ENCODE data around the gene RTKN.
A peak's percentile ranks its signal among the peaks of the same experiment; 100 is the strongest.
"Not testable (repeated sequence)": the region's sequence is repeated elsewhere in the genome, so short reads cannot be mapped to it uniquely, and the experiment has no call there.

Gene RTKN, protein sequence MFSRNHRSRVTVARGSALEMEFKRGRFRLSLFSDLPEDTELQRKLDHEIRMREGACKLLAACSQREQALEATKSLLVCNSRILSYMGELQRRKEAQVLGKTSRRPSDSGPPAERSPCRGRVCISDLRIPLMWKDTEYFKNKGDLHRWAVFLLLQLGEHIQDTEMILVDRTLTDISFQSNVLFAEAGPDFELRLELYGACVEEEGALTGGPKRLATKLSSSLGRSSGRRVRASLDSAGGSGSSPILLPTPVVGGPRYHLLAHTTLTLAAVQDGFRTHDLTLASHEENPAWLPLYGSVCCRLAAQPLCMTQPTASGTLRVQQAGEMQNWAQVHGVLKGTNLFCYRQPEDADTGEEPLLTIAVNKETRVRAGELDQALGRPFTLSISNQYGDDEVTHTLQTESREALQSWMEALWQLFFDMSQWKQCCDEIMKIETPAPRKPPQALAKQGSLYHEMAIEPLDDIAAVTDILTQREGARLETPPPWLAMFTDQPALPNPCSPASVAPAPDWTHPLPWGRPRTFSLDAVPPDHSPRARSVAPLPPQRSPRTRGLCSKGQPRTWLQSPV

DNA sequence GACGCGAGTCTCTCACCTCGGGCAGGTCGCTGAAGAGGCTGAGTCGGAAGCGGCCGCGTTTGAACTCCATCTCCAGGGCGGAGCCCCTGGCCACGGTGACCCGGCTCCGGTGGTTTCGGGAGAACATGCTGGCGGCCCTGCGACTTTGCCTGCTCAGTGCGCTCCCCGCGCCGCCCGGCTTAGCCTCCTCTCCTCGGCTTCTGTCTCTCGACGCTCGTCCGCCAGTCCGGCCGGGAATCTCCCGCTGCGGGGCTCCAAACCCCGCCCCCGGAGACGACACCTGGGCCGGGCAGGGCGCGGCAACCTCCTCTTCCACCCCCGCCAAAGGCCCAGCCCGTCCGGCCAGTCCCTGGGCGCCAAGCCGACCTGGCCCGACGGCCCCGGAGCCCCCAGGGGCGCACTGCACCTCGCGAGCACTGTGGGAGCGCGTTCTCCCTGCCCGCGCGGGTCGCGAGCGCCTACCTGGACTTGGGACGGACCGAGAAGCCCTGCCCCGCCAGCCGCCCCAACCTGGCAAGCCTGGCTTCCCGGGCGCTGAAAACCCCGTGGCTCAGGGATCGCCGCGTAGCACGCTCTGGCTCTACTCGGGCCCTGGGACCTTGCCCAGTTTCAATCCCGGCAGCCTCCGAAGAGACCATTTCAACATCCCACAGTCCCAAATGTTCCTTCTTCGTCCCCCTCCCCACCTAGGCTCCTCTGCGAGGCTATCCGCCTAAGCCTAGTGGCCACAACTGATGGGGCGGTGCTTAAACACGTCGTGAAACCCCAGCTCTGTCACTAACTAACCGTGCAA, at the start of gene RTKN:
Gene RTKN, minus strand, starts transcription at position 248 of the 793 bp plus-strand sequence. Its CDS starts 121 bp downstream, at position 127.
- DNase-seq: no peak

DNA sequence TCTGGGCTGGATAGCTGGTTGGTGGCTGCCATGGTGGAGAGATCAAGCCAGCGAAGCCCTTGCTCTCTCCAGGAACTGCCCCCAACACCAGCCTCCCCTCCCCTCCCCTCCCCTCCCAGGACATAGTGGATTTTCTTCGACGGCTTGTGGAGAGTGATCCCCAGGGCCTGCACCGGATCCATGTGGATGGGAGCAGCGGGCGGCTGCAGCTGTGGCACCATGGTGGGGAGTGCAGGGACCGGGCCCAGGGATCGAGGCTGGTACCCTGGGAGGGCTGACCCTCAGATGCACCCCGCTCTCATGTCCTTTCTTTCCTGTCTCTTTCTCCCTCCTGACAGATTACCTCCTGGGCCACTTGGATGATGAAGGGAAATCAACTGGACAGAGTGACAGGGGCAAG, 48.2 kb upstream of the RTKN start:
- no peak for DNase-seq

DNA sequence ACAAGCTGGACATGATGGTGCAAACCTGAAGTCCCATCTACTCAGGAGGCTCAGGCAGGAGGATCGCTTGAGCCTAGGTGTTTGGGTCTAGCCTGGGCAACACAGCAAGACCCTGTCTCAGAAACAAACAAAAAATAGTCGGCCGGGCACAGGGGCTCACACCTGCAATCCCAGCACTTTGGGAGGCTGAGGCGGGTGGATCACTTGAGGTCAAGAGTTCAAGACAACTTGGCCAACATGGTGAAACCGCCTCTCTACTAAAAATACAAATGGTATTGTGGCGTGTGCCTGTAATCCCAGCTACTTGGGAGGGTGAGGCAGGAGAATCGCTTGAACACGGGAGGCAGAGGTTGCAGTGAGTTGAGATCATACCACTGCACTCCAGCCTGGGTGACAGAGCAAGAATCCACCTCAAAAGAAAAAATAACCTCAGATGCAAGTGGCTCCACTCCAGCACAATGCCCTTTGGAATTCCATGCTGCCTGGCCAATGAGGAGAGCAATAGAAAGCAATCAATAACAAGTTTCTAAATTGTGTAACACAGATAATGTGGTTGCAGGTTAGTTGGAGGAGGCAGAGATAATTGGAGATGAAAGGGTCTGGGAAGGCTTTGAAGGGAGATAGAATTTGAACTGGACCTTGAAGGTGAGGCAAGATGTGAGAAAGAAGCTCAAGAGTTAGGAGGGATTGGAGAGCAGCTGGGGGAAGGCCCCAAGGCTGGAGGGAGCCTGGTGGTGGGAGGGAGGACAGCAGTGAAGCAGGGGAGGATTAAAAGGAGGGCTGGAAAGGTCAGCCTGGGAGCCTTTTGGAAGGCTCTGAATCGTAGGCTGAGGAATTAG, 47.1 kb upstream of the RTKN start:
- no peak for DNase-seq

DNA sequence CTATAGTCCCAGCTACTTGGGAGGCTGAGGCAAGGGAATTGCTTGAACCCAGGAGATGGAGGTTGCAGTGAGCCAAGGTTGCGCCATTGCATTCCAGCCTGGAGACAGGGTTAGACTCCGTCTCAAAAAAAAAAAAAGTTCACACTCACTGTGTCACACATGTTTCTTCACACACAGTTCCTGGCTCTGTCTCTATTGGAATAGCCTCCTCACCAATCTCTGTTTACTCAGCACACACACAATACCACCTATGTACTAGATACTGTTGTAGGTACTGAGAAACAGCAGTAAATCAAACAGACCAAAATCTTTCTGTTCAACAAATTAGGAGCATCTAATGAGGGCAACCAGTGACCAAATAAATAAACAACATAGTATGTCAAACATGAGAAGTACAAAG, 44.4 kb upstream of the RTKN start:
- DNase-seq: no peak

DNA sequence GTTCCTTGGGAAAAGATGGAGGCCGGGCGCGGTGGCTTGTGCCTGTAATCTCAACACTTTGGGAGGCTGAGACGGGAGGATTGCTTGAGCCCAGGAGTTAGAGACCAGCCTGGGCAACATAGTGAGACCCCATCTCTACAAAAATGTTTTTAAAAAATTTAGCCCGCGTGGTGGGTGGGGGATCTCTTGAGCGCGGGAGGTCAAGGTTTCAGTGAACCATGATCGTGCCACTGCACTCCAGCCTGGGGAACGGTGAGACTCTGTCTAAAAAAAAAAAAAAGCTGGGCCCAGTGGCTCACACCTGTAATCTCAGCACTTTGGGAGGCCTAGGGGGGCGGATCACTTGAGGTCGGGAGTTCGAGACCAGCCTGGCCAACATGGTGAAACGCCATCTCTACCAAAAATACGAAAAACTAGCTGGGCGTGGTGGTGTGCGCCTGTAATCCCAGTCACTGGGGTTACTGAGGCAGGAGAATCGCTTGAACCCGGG, 42.0 kb upstream of the RTKN start:
- not testable (repeated sequence) for DNase-seq

DNA sequence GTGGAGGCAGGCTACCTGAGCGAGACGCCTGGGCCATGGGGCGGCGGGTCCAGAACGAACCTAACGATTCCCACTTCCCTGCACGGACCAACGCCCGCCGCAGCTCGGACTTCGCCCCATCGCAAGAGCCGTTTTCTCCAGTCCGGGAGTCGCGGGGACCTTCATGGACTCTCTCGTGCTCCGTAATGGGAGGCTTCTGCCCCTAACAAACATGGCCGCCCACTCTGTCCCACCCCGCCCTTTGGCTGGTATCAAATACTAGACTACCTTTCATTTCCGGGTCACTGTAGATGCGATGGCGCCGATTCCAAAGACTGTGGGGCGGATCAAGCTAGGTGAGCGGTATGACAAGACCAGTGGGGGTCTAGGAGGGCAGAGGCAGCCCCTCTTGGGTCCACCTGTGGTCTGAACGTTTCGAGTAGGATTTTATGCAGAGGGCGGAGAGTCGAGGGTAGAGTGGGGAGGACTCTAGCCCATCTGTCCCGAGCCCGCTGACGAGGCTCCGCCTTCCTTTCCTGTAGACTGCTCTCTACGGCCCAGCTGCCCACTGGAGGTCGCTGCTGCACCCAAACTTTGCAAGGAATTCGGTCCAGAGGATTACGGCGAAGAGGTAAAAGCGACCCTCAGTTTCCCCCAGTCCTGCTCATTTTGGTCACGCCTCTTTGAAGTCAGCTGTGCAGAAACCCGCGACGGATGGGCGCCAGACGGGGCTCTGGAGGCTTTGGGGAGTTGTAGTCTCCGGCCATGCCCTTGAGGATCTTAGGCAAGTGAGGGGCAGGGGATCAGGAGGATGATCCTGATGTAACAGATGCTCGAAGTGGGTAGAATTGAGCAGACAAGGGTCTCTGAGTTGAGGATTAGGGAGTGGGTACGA, 41.3 kb upstream of the RTKN start, which contains the start of the genes CCDC142 and TTC31:
Gene CCDC142, minus strand, starts transcription at position 198 of the 874 bp plus-strand sequence. Its CDS starts 161 bp downstream, at position 37.
Gene TTC31, plus strand, starts transcription at position 281 of the 874 bp plus-strand sequence. Its CDS starts 15 bp downstream, at position 296.
- DNase-seq: peak; percentile 90

DNA sequence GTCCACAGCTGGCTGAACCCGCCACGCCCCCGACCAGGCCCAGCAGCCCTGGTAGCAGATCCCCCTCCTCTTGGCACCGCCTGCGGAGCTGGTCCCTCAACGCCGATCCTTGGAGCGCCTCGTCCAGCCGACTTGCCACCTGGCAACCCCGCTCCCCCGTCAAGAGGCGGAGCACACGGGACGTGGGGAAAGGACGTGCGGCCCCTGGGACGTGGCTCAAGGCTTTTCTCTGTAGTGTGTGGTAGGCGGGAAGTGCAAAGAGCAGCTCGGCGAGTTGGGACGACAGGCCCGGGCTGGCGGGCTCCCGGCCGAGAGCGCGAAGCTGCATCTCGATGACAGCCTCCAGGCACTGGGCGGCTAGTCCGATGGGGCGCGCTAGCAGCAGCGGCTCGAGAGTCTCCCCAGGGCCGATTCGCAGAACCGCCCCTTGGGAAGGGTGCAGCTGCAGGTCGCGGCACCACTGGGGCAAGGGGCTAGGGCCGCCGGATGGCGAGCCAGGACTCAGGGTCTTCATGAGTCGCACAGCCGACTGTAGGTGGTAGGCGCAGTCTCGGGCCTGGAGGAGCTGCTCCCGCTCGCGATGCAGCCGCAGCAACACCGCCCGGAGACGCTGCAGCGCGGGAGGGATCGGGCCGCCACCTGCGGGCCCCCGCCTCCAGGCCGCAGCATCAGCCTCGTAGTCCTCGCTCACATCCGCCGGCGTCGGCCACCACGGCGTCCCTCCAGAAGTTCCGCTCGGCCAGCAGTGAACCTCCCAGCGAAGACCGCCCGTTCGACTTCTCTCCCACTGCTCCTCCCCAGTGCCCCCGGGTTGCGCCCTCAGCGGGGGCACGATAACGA, 40.4 kb upstream of the RTKN start:
- no peak for DNase-seq

DNA sequence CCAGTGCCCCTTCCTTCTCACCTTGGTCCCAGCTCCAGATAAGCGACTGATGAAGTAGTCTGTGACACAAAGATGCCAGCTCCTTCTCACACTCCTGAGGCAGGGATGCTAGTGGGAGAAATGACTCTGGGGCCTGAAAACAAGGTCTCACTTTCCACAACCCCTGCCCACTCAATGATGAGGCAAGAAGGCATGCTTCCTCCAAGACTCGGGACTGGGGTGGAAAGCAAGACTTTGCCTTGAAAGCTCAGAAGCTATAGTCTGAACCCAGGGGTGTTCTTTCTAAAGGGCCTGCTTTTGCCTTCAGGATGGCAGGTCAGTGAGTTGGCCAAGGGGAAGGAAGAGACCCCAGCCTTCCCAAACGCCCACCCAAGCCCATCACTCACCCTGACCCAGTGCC, 39.7 kb upstream of the RTKN start:
- no peak for DNase-seq

DNA sequence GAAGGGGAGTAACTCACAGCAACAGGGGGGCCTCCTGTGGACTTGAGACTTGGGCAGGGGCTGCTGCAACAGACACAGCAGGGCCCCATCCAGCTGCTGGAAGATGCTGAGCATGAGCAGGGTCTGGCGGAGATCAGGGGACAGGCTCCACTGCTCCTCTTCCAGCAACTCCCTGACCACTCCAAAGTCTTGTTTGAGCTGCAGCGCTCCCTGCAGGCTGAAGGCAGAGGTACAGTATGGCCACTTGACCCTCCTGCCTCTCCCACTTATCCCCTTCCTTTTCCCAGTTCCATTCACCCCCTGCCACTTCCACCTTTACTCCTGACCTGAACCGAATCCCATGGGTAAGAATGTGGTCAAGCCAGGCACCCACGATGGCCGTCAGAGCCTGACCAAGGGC, 33.2 kb upstream of the RTKN start:
- no peak for DNase-seq

DNA sequence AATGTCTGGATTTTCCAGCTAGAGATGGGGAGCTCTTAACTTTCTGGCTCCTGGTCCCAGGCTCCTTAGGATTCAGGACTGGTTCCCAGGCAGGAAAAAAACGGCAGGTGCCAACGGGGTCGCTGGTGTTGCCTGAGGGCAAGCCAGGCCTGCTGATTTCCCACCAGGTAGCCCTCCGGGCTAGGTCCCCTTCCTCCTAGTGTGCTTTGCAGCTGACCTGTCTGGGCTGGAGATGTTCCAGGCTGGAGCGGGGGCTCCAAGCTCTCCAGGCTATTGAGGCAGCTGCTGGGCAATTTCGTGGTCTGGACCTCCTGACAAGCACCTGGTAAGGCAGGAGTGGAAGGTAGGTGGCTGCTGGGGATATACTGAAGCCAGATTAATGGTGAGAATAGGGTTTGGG, 32.7 kb upstream of the RTKN start:
- DNase-seq: no peak

DNA sequence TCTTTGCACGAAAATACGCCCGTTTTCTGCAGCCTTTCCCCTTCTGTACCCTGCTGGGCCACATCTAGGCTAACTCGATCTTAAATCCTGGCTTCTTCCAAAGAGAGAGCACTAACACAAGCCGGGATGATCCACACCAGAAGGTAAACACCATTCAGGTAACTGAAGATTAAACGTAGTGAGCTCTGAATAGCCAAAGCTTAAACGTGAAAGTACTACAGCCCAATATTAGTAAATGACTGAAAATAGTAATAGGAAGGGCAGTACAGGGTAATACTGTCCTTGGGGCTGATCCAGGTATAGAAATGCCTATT, 31.2 kb upstream of the RTKN start:
- no peak for DNase-seq

DNA sequence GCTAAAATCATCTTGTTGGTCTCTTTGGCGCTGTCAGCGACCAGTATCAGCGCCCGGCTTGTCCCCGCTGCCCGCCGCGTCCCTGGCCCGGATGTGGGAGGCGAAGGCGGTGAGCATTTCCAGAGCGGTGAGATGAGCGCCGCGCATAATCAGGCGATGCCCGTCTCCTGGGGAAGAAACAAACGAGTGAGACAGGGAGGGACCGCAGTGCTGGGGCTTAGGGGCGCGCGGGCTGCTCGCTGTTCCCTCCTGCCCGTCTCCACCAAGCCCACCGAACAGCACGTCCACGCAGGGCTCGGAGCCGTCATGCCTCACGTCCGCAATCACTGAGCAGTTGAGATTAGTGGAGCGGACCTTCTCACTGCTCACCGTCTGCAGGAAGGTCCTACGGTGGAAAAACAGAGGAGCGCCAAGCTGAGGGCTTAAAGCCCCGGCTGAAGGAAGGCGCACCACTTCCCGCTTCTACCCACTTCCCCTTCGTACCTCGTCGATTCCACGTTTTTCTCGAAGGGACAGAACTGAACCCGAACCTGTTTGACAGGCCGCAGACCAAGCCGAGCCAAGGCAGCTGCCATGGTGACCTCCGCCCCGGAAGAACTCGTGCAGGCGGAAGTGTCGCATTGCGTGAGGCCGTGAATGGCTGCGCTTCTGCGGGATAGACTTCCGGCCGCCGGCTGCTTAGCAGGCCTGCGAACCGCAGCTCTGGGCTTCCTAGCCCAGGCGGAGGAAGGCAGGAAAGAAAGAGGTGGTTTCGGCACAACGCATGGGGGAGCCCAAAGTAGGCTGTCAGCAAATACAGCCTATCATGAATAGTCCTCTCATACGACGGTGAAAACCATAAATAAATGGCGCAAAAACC, 30.6 kb upstream of the RTKN start, which contains the start of gene MRPL53:
Gene MRPL53, minus strand, starts transcription at position 595 of the 859 bp plus-strand sequence. Its CDS starts 20 bp downstream, at position 575.
- peak; percentile 67 for DNase-seq

DNA sequence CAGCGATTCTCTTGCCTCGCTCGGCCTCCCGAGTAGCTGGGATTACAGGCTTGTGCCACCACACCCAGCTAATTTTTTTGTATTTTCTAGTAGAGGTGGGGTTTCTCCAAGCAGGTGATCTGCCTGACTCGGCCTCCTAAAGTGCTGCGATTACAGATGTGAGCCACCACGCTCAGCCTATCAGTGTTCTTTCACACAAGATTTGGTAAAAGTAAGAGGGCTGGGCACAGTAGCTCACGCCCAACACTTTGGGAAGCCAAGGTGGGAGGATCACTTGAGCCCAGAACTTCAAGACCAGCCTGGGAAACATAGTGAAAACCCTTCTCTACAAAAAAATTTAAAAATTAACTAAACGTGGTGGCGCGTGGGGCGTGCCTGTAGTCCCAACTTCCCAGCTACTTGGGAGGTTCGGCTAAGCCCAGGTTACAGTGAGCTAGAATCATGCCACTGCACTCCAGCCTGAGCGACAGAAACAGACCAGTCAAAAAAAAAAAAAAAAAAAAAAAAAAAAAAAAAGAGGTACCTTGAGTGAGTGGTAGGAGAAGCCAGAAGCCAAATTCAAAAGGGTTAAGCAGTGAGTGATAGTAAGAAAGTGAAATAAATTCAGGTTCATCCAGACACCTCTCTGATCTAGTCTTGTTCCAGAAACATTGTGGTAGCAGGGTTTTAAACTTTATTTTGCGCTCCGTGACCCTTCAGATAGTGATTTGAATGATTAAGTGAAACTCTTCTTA, 29.8 kb upstream of the RTKN start:
- DNase-seq: no peak

DNA sequence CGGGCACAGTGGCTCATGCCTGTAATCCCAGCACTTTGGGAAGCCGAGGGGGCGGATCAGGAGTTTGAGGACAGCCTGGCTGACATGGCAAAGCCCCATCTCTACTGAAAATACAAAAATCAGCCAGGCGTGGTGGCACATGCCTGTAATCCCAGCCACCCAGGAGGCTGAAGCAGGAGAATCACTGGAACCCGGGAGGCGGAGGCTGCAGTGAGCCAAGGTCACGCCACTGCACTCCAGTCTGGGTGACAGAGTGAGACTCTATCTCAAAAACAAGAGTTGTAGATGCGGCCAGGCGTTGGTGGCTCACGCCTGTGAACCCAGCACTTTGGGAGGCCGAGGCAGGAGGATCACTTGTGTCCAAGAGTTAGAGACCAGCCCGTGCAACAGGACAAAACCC, 29.0 kb upstream of the RTKN start:
- DNase-seq: not testable (repeated sequence)

DNA sequence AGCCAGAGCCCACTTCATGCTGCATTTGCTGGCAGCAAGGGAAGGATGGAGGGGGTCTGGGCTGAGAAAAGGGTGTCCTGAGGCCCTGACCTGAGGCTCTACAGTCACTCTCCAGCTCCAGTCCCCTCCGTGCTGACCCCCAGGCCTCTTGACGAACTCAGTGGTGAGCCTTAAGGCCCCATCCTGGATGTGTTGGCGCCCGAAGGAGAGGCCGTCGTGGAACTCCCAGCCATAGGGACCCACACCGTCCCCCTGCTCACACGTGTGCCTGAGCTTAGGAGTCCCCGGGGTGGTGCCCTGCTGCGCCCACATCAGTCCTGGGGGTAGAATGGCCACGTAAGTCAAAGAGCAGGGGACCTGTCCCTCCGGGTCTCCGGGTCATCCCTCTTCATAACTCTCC, 22.7 kb upstream of the RTKN start:
- DNase-seq: no peak

DNA sequence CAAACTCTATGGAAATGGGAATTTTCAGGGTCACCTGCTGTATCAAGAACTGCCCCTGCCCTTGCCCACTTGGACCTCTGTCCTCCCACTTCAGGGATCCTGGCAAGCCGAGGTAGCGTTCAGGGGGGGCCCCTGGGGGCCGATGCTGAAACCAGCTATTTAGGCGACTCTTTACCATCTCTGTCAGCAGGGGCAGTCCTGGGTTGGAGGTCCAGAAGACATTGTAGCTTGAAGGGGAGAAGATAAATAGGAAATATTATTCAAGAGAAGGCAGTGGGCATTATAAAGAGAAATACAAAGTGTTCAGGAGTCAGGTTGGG, 21.0 kb upstream of the RTKN start:
- no peak for DNase-seq

DNA sequence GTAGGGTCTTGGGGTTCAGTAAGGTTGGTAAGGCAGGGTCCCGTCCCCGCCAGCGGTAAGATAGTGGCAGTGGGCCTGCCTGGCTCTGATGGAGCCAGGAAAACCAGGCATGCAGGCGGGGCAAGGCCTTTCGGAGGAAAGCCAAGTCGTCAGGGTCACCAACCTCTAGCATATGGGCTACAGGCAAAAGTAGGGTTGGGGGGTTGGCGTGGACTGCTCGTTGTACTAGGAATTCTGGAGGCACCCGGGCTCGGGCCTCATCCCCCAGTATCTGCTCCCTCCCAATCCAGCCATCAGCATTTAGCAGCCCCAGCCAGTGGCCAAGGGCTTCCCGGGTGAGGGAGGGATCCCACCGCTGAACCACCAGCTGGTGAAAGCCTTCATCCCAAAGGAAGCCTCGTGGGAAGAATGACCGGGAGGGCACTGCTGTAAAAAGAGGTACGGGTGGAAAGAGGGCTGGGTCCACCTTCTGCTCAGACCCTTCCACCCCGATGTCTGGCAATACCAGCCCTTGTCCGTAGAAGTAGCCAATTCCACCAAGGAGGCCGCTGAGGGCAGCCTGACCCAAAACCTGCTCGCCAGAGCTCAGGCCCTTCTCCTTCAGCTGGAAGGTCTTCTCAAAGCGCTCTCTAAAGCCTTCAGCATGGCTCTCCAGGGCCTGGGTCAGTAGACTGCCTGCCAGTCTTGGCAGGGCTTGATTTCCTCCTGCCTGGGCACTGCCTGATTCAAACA, 20.5 kb upstream of the RTKN start:
- no peak for DNase-seq
